NCI-H1092 treated with DMSO at 0.1 percent for 48 hours (cell line): ENCODE data around the gene NMB.

ENCODE experiments used
- DNase-seq: peaks from one replicate; lab custom pipeline; 2025; lab: John Stamatoyannopoulos, UW

NMB gene

GRCh38 chr15:84611631-84612030 is 46.4 kb downstream of the NMB start:
- no peak for DNase-seq

- DNase-seq = no peak
These were observed 48.0 kb downstream of the NMB start for GRCh38 chr15:84609818-84610525.

GRCh38 chr15:84608707-84609284 is 49.2 kb downstream of the NMB start:
- DNase-seq = no peak

GRCh38 chr15:84606653-84607120 is 51.3 kb downstream of the NMB start:
- DNase-seq = no peak

GRCh38 chr15:84605554-84605882 is 52.5 kb downstream of the NMB start:
- DNase-seq = no peak
